ENCODE results near the gene IL32.
"Not testable (repeated sequence)": the region's sequence is repeated elsewhere in the genome, so short reads cannot be mapped to it uniquely, and the experiment has no call there.

Gene IL32

DNA sequence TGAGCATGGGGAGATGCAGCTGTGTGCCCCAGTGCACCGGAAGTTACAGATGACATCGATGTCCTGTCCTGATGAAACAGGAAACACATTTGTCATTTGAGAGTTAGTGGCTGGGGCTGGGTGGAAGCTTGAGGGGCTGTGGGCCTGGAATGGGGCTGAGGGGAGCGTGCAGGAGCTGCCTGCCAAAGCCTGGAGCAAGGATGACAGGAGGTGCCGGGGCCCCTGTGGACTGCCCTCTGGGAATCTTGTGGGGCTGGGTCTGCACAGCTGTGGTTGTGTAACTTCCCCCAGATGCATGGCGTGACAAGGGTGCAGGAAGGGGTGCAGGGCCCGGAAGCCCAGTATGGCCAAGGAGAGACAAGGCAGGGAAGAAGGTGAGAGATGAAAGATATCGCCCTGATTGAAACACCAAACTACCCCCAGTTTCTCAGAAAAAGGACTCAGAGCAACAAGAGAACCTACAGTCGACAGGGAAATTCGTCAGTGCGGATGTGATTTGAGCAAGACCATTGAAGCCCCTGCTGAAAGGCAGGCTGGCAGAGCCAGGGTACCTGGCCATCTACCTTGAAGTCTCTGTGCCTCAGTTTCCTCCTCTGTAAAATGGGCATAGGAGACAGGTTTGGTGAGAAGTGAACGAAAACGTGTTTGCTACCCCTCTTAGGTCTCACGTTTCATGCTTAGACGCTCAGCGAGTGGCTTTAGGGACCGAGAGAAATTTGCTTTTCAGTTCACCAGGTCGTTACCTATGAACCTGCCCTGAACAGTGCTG lies 10.3 kb upstream of the IL32 start:
- TF ChIP-seq, protein P1, sequence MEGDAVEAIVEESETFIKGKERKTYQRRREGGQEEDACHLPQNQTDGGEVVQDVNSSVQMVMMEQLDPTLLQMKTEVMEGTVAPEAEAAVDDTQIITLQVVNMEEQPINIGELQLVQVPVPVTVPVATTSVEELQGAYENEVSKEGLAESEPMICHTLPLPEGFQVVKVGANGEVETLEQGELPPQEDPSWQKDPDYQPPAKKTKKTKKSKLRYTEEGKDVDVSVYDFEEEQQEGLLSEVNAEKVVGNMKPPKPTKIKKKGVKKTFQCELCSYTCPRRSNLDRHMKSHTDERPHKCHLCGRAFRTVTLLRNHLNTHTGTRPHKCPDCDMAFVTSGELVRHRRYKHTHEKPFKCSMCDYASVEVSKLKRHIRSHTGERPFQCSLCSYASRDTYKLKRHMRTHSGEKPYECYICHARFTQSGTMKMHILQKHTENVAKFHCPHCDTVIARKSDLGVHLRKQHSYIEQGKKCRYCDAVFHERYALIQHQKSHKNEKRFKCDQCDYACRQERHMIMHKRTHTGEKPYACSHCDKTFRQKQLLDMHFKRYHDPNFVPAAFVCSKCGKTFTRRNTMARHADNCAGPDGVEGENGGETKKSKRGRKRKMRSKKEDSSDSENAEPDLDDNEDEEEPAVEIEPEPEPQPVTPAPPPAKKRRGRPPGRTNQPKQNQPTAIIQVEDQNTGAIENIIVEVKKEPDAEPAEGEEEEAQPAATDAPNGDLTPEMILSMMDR (IDR thresholded peaks at IDR 0.05; ENCODE audit: low read depth, low read length), result no peak
- no peak for DNase-seq (ENCODE audit: low read depth in 2 of 2)
- H3K4me3 ChIP-seq (replicated peaks in 1 of 2; ENCODE audit: low read depth in 2 of 2, low read length in 2 of 2), result no peak overlapping the region

DNA sequence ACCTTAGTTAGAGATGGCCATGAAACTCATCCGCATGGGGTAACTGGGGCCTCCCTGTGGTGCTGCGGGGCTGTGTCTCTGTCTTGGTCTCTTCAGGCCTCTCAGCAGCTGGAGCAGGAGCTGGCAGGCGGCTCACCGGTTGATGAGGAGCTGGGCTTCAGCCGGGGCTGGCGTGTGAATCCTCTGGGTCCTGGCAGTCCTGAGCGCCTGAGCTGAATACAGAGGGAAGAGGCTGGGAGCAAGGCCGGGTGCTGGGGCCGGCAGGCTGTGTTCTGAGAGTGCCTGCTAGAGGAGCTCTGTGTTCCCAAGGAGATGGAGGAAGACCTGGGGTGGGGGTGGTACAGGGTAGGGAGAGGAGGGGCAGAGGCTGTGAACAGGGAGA lies 9.7 kb upstream of the IL32 start:
- H3K4me3 ChIP-seq (replicated peaks in 1 of 2; ENCODE audit: low read depth in 2 of 2, low read length in 2 of 2); DNase-seq (ENCODE audit: low read depth in 2 of 2): not testable (repeated sequence)

DNA sequence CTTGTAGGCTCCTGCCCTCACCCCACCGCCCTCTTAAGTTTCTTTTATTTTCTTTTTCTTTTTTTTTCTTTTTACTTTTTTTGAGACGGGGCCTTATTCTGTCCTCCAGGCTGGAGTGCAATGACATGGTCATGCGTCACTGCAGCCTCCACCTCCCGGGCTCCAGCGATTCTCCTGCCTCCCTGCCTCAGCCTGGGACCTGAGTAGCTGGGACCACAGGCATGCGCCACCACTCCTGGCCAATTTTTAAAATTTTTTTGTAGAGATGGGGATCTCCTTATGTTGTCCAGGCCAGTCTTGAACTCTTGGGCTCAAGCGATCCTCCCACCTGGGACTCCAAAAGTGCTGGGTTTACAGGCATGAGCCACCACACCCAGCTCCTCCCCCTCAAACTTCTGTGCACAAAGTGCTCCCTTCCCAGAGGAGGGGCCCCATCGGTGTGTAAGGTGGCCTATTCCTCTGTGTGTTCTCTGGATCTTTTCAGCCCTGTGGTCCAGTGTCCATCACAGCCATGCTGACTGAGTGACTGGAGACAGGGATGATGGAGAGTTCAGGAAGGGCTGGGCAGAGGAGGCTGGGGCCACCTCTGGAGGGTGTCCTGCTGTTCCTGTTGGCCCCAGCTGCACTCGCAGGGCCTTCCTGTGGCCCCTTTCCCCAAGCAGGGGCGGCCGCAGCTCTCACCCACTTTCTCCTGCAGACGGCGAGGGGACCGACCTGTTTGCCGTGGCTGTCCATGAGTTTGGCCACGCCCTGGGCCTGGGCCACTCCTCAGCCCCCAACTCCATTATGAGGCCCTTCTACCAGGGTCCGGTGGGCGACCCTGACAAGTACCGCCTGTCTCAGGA lies 8.9 kb upstream of the IL32 start:
- TF ChIP-seq, protein P1 (IDR thresholded peaks at IDR 0.05; ENCODE audit: low read depth, low read length), result no peak
- H3K4me3 ChIP-seq (replicated peaks in 1 of 2; ENCODE audit: low read depth in 2 of 2, low read length in 2 of 2), result no peak overlapping the region
- no peak for DNase-seq (ENCODE audit: low read depth in 2 of 2)

DNA sequence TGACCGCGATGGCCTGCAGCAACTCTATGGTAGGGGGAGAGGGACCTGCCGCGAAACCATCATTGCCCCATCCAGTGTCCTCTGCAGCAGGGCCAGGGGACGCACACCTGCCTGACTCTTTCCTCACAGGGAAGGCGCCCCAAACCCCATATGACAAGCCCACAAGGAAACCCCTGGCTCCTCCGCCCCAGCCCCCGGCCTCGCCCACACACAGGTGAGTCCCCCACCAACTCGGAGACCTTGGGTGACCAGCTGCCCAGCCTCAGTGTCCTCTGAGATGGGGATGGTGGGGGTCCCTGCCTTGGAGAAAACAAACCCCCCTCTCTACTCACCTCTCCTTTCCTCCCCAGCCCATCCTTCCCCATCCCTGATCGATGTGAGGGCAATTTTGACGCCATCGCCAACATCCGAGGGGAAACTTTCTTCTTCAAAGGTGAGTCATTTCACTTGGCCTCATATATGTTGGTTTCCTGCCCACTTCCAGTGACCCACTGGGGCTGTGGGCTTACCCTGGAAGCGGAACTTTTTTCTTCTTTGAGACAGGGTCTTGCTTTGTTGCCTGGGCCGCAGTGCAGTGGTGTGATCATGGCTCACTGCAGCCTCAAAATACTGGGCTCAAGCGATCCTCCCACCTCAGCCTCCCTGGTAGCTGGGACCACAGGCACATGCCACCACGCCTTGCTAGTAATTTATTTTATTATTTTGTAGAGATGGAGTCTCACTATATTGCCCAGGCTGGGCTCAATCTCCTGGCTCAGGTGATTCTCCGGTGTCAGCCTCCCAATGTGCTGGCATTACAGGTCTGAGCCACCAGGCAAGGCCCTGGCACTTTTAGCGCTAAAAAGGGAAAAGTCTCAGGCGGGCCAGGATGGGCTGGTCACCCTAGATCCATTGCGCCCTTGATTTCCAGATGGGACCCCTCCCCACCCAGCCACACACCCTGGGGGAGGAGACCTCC lies 8.0 kb upstream of the IL32 start:
- DNase-seq (ENCODE audit: low read depth in 2 of 2), result no peak
- TF ChIP-seq, protein P1 (IDR thresholded peaks at IDR 0.05; ENCODE audit: low read depth, low read length), result no peak
- peak overlapping the region; percentile 8 to 82 for H3K4me3 ChIP-seq (replicated peaks in 1 of 2; ENCODE audit: low read depth in 2 of 2, low read length in 2 of 2)

DNA sequence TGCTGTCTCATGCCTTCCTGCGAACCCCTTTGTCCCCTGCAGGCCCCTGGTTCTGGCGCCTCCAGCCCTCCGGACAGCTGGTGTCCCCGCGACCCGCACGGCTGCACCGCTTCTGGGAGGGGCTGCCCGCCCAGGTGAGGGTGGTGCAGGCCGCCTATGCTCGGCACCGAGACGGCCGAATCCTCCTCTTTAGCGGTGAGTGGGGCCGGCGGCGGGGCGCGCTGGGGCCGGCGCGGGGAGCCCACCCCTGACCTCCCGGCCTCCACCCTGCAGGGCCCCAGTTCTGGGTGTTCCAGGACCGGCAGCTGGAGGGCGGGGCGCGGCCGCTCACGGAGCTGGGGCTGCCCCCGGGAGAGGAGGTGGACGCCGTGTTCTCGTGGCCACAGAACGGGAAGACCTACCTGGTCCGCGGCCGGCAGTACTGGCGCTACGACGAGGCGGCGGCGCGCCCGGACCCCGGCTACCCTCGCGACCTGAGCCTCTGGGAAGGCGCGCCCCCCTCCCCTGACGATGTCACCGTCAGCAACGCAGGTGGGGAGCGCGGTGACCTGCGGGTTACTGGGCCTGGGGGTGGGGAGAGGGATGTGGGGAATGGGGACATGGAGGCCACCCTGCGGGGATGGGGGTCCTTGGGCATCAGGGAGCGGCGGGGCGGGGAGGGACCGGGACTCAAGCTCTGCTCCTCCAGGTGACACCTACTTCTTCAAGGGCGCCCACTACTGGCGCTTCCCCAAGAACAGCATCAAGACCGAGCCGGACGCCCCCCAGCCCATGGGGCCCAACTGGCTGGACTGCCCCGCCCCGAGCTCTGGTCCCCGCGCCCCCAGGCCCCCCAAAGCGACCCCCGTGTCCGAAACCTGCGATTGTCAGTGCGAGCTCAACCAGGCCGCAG lies 7.1 kb upstream of the IL32 start:
- TF ChIP-seq, protein P1 (IDR thresholded peaks at IDR 0.05; ENCODE audit: low read depth, low read length), result no peak
- H3K4me3 ChIP-seq (replicated peaks in 1 of 2; ENCODE audit: low read depth in 2 of 2, low read length in 2 of 2), result peak overlapping the region; percentile 82 to 96
- peak; percentile 39 to 43 for DNase-seq (ENCODE audit: low read depth in 2 of 2)

DNA sequence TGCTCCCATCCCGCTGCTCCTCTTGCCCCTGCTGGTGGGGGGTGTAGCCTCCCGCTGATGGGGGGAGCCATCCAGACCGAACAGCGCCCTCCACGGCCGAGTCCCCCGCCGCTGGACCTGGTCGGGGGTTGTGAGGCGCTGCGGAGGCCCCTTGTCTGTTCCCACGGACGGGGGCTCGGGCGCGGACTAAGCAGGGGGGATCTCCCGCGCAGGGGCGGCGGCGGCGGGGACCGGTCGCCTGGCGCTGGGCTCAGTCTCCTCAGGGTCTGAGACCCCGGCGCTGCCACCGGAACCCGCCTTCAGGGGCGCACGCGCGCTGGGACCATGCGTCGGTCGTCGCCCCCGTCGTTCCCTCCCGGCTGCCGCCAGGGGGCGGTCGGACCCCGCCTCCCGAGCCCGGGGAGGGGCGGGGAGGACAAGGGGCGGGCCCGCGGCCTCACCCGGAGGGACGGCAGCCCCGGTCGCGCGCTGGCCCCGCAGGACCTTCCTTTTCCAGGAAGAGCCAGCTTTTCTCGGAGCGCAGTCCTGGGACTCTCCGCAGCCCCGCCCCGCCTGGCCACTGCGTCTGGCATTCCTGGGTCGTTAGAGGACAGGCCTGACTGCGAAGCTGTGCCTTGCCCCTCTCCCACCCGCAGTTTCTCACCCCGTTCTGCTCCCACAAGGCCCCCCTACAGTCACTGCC lies 6.3 kb upstream of the IL32 start:
- peak; percentile 84 to 92 for DNase-seq (ENCODE audit: low read depth in 2 of 2)
- TF ChIP-seq, protein P1 (IDR thresholded peaks at IDR 0.05; ENCODE audit: low read depth, low read length), result peak; percentile 46
- H3K4me3 ChIP-seq (replicated peaks in 1 of 2; ENCODE audit: low read depth in 2 of 2, low read length in 2 of 2), result peak overlapping the region; percentile 82 to 96

Data from cardiac fibroblast (primary cell).